Liver (tissue), 9 donors: Measurements from ENCODE around the gene ZNF101. TPM values are rescaled to one million over a fixed set of nuclear protein-coding genes. Genes with fewer than 3 reads are reported as not detected.

ENCODE experiments used
- DNase-seq: peaks from one replicate; pipeline ENCODE4 v3.0.0-alpha.2; 2017; ENCODE audit warnings: low spot score
- H3K27ac ChIP-seq, 2 donors: one replicate each; pipeline ENCODE4 v1.7.0; 2013; ENCODE audit warnings: inconsistent platforms in 2 of 2, low read length in 2 of 2, control low read depth in 1 of 2, low read depth in 1 of 2, mild to moderate bottlenecking in 1 of 2
- H3K27me3 ChIP-seq, 4 donors: one replicate each; pipeline versions ENCODE4 v1.6.1 to v1.7.0; 2013; ENCODE audit warnings: low read length in 3 of 4, inconsistent platforms in 1 of 4, mild to moderate bottlenecking in 1 of 4, moderate library complexity in 1 of 4; ENCODE audit not compliant: control insufficient read depth in 4 of 4, insufficient read depth in 4 of 4
- H3K36me3 ChIP-seq, 4 donors: one replicate each; pipeline versions ENCODE4 v1.6.1 to v1.7.0; 2013; ENCODE audit warnings: low read length in 3 of 4, mild to moderate bottlenecking in 3 of 4, low read depth in 1 of 4, moderate library complexity in 1 of 4; ENCODE audit not compliant: control insufficient read depth in 4 of 4, insufficient read depth in 3 of 4
- H3K4me1 ChIP-seq, 4 donors: one replicate each; pipeline versions ENCODE4 v1.6.1 to v1.7.0; 2013; ENCODE audit warnings: low read length in 3 of 4, mild to moderate bottlenecking in 3 of 4, moderate library complexity in 1 of 4; ENCODE audit not compliant: control insufficient read depth in 4 of 4, insufficient read depth in 4 of 4
- H3K4me3 ChIP-seq, 3 donors: one replicate each; pipeline versions ENCODE4 v1.6.1 to v1.7.0; 2013; ENCODE audit warnings: low read length in 3 of 3, control low read depth in 1 of 3, low read depth in 1 of 3, mild to moderate bottlenecking in 1 of 3
- H3K9ac ChIP-seq, 2 donors: one replicate each; pipeline ENCODE4 v1.7.0; 2013; ENCODE audit warnings: low read length in 2 of 2, mild to moderate bottlenecking in 2 of 2, moderate library complexity in 2 of 2, control low read depth in 1 of 2, low read depth in 1 of 2
- H3K9me3 ChIP-seq, 4 donors: one replicate each; pipeline versions ENCODE4 v1.6.1 to v1.7.0; 2013; ENCODE audit warnings: low read length in 3 of 4; ENCODE audit not compliant: control insufficient read depth in 4 of 4
- FOXA1 ChIP-seq: IDR thresholded peaks from 2 replicates; pipeline ENCODE4 v1.6.1; 2016; ENCODE audit warnings: antibody characterized with exemption
- FOXA2 ChIP-seq: IDR thresholded peaks from 2 replicates; pipeline ENCODE4 v1.6.1; 2016; ENCODE audit warnings: antibody characterized with exemption
- GABPA ChIP-seq, 2 donors: IDR thresholded peaks in 1 of 2; conservative IDR thresholded peaks in 1 of 2; 2 replicates each; pipeline ENCODE4 v1.6.1; 2016; ENCODE audit warnings: antibody characterized with exemption in 2 of 2, mild to moderate bottlenecking in 1 of 2, moderate library complexity in 1 of 2
- HNF4A ChIP-seq, 2 donors: conservative IDR thresholded peaks; 2 replicates each; pipeline ENCODE4 v1.6.1; 2016; ENCODE audit warnings: antibody characterized with exemption in 2 of 2, mild to moderate bottlenecking in 2 of 2
- HNF4G ChIP-seq: IDR thresholded peaks from 2 replicates; pipeline ENCODE4 v1.6.1; 2016; ENCODE audit warnings: antibody characterized with exemption
- JUND ChIP-seq, 2 donors: IDR thresholded peaks; 2 replicates each; pipeline ENCODE4 v1.6.1; 2016; ENCODE audit warnings: antibody characterized with exemption in 2 of 2
- NR2F2 ChIP-seq: IDR thresholded peaks from 2 replicates; pipeline ENCODE4 v1.6.1; 2016; ENCODE audit warnings: antibody characterized with exemption
- RAD21 ChIP-seq, 2 donors: IDR thresholded peaks; 2 replicates each; pipeline ENCODE4 v1.6.1; 2016; ENCODE audit warnings: antibody characterized with exemption in 2 of 2, mild to moderate bottlenecking in 2 of 2
- RXRA ChIP-seq, 2 donors: IDR thresholded peaks; 2 replicates each; pipeline ENCODE4 v1.6.1; 2017 to 2018; ENCODE audit warnings: antibody characterized with exemption in 2 of 2, mild to moderate bottlenecking in 1 of 2
- SP1 ChIP-seq: IDR thresholded peaks from 2 replicates; pipeline ENCODE4 v1.6.1; 2018; ENCODE audit warnings: antibody characterized with exemption, mild to moderate bottlenecking
- TAF1 ChIP-seq: conservative IDR thresholded peaks from 2 replicates; pipeline ENCODE4 v1.6.1; 2016; ENCODE audit warnings: antibody characterized with exemption, mild to moderate bottlenecking
- YY1 ChIP-seq: IDR thresholded peaks from 2 replicates; pipeline ENCODE4 v1.6.1; 2016; ENCODE audit warnings: antibody characterized with exemption, mild to moderate bottlenecking
- WGBS: extraction: QIAGEN DNeasy Blood & Tissue Kit; methylation state at CpG from one replicate; pipeline ENCODE4 v1.1.7; 2013; 5-methylcytosine and 5-hydroxymethylcytosine counted together
- polyA plus RNA-seq, 2 donors: library from polyadenylated mRNA; stranded (reverse) in 1 of 2; unstranded in 1 of 2; fragments of 200-250 nt in 1 of 2; fragments of >200 nt in 1 of 2; fragmentation: Nextera tagmentation in 1 of 2; extraction: Ambion mirVana in 1 of 2; gene quantifications; one replicate each; pipeline versions ENCODE4 v1.2.1 to v1.2.3, GENCODE V29; 2013 to 2015
- total RNA-seq, 2 donors: library from RNA; depleted of rRNA; stranded (reverse); fragments of >200 nt; gene quantifications; one replicate each; pipeline ENCODE4 v1.2.3, GENCODE V29; 2014
- TF ChIP-seq, protein P1 (sequence below): IDR thresholded peaks from 2 replicates; pipeline ENCODE4 v1.6.1; 2016; ENCODE audit warnings: antibody characterized with exemption
- TF ChIP-seq, protein P2 (sequence below): IDR thresholded peaks from 2 replicates; pipeline ENCODE4 v1.6.1; 2016; ENCODE audit warnings: antibody characterized with exemption
- TF ChIP-seq, protein P3 (sequence below): IDR thresholded peaks from 2 replicates; pipeline ENCODE4 v1.6.1; 2016; ENCODE audit warnings: antibody characterized with exemption
- donor health status: healthy.
- donor health status: healthy.
- donor health status: healthy.
- donor health status: healthy.
- donor health status: healthy.

ZNF101 gene
- total and polyA plus RNA-seq, 4 donors, result 1.5 to 6.9 (median 3.5) TPM

DNA sequence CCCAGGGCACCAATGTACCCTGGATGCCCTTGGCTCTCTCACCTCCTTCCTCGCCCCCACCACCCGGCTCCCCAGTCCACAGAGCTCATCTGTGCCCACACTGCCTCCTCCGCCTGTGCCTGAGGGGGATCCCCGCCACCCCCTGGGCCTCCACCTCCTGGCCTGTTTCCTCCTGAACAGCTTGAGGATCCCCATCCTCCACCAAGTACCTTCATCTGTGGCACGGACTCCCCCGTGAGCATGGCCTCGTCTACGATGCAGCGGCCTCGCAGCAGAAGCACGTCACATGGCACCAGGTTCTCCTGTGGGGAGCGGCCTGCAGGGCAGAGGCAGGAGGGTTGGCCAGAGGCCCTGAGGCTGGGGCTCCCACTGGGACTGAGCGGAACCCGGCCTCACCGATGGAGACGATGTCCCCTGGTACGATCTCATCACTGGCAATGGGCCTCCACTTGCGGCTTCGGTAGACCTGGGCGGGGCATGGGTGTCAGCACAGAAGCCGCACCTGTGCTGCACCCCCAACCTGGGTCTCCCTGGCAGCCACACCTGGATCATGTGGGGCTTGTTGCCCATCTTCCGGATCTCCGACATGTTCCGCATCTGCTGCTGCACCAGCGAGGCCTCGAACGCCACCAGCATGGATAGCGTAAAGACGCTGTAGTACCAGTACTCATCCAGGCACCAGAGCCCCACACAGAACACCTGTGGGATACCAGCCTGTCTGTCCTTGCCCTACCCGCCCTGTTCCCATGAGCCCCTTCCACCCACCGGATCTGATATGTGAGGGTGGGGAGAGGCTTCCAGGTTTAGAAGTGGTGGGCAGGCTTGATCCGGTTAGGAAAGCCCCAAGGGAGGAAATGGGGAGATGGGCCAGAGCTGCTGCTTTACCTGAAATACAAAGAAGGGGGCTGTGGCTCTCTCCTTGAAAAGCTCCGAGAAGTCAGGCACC is 11.9 kb upstream of the ZNF101 start:
- 98% methylated on average over 33 of the region's 33 CpGs for WGBS

DNA sequence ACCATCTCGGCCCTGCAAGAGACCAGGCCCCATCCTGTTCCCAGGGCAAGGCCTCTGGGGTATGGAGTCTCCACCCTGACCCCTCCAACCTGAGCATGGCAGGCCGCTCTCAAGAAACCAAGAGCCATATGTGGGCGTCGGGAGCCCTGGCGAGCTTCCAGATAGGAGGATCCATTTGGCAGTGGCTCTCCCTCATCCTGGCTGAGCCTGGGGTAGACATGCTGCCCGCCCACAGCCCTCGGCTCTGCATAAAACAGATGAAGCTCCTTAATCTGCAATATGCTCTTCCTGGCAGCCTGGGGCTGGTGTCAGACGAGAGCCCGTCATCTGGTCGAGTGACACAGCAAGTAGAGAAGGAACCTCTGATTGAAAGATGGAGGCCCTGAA is 11.2 kb upstream of the ZNF101 start:
- H3K9me3 ChIP-seq, result no peaks in the 10 kb centered on the region
- no peak for DNase-seq
- H3K4me3 ChIP-seq, result no peak overlapping the region
- H3K27ac ChIP-seq, result no peak overlapping the region
- H3K36me3 ChIP-seq, result peaks cover 24 to 71% (median 46%) of the 10 kb centered on the region in 4 donors
- no peak overlapping the region for H3K9ac ChIP-seq
- WGBS, result 88% methylated on average over 10 of the region's 10 CpGs
- H3K27me3 ChIP-seq, result no peaks in the 10 kb centered on the region
- TF ChIP-seq, protein P1, sequence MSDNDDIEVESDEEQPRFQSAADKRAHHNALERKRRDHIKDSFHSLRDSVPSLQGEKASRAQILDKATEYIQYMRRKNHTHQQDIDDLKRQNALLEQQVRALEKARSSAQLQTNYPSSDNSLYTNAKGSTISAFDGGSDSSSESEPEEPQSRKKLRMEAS, result no peak
- no peak for TF ChIP-seq RAD21 (IDR thresholded peaks at IDR 0.05)
- TF ChIP-seq SP1, result no peak
- TF ChIP-seq YY1, result no peak
- TF ChIP-seq NR2F2, result no peak
- TF ChIP-seq, protein P2, sequence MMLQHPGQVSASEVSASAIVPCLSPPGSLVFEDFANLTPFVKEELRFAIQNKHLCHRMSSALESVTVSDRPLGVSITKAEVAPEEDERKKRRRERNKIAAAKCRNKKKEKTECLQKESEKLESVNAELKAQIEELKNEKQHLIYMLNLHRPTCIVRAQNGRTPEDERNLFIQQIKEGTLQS, result no peak
- TF ChIP-seq TAF1, result no peak
- no peak for TF ChIP-seq JUND (IDR thresholded peaks at IDR 0.05)
- TF ChIP-seq, protein P3, sequence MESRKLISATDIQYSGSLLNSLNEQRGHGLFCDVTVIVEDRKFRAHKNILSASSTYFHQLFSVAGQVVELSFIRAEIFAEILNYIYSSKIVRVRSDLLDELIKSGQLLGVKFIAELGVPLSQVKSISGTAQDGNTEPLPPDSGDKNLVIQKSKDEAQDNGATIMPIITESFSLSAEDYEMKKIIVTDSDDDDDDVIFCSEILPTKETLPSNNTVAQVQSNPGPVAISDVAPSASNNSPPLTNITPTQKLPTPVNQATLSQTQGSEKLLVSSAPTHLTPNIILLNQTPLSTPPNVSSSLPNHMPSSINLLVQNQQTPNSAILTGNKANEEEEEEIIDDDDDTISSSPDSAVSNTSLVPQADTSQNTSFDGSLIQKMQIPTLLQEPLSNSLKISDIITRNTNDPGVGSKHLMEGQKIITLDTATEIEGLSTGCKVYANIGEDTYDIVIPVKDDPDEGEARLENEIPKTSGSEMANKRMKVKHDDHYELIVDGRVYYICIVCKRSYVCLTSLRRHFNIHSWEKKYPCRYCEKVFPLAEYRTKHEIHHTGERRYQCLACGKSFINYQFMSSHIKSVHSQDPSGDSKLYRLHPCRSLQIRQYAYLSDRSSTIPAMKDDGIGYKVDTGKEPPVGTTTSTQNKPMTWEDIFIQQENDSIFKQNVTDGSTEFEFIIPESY, result no peak
- no peak for TF ChIP-seq HNF4A (conservative IDR thresholded peaks at IDR 0.05)
- peaks cover 3 to 14% (median 12%) of the 10 kb centered on the region in 4 donors for H3K4me1 ChIP-seq

More for the DNA sequence above, 11.9 kb upstream of the ZNF101 start:
- Histone ChIP-seq H3K9ac (no peak overlapping the region), H3K27ac (no peak overlapping the region), H3K9me3 (no peaks in the 10 kb centered on the region), H3K4me3 (no peak overlapping the region), H3K27me3 (no peaks in the 10 kb centered on the region), H3K4me1 (peaks cover 0 to 7% (median 5%) of the 10 kb centered on the region in 4 donors), H3K36me3 (peaks cover 24 to 78% (median 50%) of the 10 kb centered on the region in 4 donors)
- no peak for DNase-seq
- no peak for TF ChIP-seq FOXA1
- no peak for TF ChIP-seq RXRA (IDR thresholded peaks at IDR 0.05)
- TF ChIP-seq, protein P2, result no peak
- TF ChIP-seq HNF4A (conservative IDR thresholded peaks at IDR 0.05), result no peak

DNA sequence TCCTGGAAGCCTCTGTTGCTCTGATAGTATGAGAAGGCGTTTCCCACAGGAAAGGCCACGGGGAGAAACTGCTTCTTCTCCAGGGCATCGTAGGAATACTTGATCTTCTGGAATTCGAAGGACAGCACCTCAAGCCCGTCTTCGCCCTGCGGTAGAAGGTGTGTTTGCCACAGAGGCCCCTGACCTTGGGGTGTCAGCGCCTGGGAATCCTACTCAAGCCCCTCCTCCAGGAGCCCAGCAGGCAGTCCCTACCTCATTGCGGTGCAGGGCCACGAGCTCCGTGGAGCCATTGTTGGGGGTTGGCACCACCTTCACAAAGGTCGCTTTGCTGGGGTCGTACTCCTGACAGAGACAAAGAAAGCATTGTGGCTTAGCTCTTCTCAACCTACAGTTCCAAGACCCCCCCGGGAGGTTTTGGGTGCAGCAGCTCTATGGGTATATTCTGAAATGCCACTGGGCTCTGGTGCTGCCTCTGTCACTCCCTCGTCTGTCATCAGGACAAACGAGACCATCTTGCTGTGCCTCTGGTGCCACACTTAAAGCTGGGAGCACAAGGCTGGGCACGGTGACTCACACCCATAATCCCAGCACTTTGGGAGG is 8.9 kb upstream of the ZNF101 start:
- no peak for DNase-seq
- Histone ChIP-seq H3K4me1 (peaks cover 4 to 20% (median 17%) of the 10 kb centered on the region in 4 donors), H3K9ac (no peak overlapping the region), H3K36me3 (peaks cover 22 to 47% (median 32%) of the 10 kb centered on the region in 4 donors), H3K27me3 (no peaks in the 10 kb centered on the region), H3K4me3 (no peak overlapping the region), H3K9me3 (no peaks in the 10 kb centered on the region), H3K27ac (no peak overlapping the region)
- 92% methylated on average over 17 of the region's 17 CpGs for WGBS
- TF ChIP-seq, protein P2, result no peak
- TF ChIP-seq HNF4G (no peak), FOXA2 (no peak), GABPA (IDR thresholded peaks at IDR 0.05 in 1 of 2, conservative IDR thresholded peaks at IDR 0.05 in 1 of 2) (no peak), RXRA (IDR thresholded peaks at IDR 0.05) (no peak), HNF4A (conservative IDR thresholded peaks at IDR 0.05) (no peak), YY1 (no peak), NR2F2 (no peak), FOXA1 (no peak), TAF1 (no peak), SP1 (no peak)
- TF ChIP-seq, protein P3, result no peak
- TF ChIP-seq, protein P1, result no peak
